Right lobe of liver (tissue), 6 donors: ENCODE measurements around the gene ROMO1. TPM values are rescaled to one million over a fixed set of nuclear protein-coding genes. Genes with fewer than 3 reads are reported as not detected.

Experiments
- ATAC-seq, 4 donors: fragments of 200-7000 bp; cut with Tn5 transposase; one replicate each; pipeline ENCODE4 v1.9.1; 2020; ENCODE audit warnings: mild to moderate bottlenecking in 4 of 4, moderate library complexity in 4 of 4
- DNase-seq, 3 donors: peaks; one replicate each; pipeline ENCODE4 v3.0.0-alpha.2; 2020
- H3K27ac ChIP-seq, 3 donors: fragments of 200-600 bp; one replicate each; pipeline ENCODE4 v1.8.0; 2022
- H3K27me3 ChIP-seq, 2 donors: fragments of 200-600 bp; one replicate each; pipeline ENCODE4 v1.8.0; 2022
- H3K36me3 ChIP-seq, 4 donors: fragments of 200-600 bp; sonication (generic) in 1 of 4; one replicate each; pipeline versions ENCODE4 v1.5.1 to v1.8.0; 2017 to 2022; ENCODE audit warnings: control low read depth in 1 of 4
- H3K4me1 ChIP-seq, 4 donors: fragments of 200-600 bp; sonication (generic) in 1 of 4; one replicate each; pipeline versions ENCODE4 v1.5.1 to v1.8.0; 2017 to 2022; ENCODE audit warnings: control low read depth in 1 of 4
- H3K4me3 ChIP-seq, 3 donors: fragments of 200-600 bp; one replicate each; pipeline ENCODE4 v1.8.0; 2022
- H3K9me3 ChIP-seq, 4 donors: fragments of 200-600 bp; sonication (generic) in 1 of 4; one replicate each; pipeline versions ENCODE4 v1.5.1 to v1.8.0; 2017 to 2022; ENCODE audit warnings: control low read depth in 1 of 4
- POLR2A ChIP-seq: fragments of 450-650 bp; IDR thresholded peaks from one replicate; pipeline ENCODE4 v1.6.1; 2017; ENCODE audit warnings: antibody characterized with exemption, mild to moderate bottlenecking
- WGBS: methylation state at CpG from one replicate; pipeline ENCODE4 v1.1.6; 2018; ENCODE audit warnings: low coverage, low lambda C conversion rate; ENCODE audit not compliant: insufficient coverage; ENCODE audit errors: missing lambda C conversion rate; 5-methylcytosine and 5-hydroxymethylcytosine counted together
- intact Hi-C, 2 donors: fragments of 100-400 bp; cut with DNase I; formaldehyde crosslinking; loops; one replicate each; pipeline versions ENCODE4 v1.11.2 to v1.14.1; 2022
- total RNA-seq, 6 experiments: library from RNA; depleted of rRNA in 2 of 6; stranded (reverse); fragments of >200 nt in 2 of 6; fragmentation: NEBNext Ultra II Directional in 3 of 6; extraction: Animal tissue kit (Norgen Biotek cat#: 25700) in 3 of 6; gene quantifications; one replicate each; pipeline versions ENCODE4 v1.1.0 to v1.2.4, GENCODE V29; 2016 to 2023
- TF ChIP-seq, protein P1 (sequence below), 4 donors: fragments of 200-600 bp in 3 of 4; fragments of 450-650 bp in 1 of 4; IDR thresholded peaks; one replicate each; pipeline versions ENCODE4 v1.5.1 to v1.8.0; 2016 to 2022; ENCODE audit warnings: antibody characterized with exemption in 4 of 4, mild to moderate bottlenecking in 2 of 4
- donor health status: DM: no; HTN: yes; CAD: no.
- donor health status: DM: no; HTN: no; CAD: no.
- donor health status: DM: no; HTN: no; CAD: no.
- donor health status: DM: no; HTN: yes; CAD: no.
- donor health status: DM: no; HTN: yes; CAD: no.

Gene ROMO1
- total RNA-seq, 6 experiments from 2014 or later, result 70.4 to 209 (median 84.8) TPM

DNA sequence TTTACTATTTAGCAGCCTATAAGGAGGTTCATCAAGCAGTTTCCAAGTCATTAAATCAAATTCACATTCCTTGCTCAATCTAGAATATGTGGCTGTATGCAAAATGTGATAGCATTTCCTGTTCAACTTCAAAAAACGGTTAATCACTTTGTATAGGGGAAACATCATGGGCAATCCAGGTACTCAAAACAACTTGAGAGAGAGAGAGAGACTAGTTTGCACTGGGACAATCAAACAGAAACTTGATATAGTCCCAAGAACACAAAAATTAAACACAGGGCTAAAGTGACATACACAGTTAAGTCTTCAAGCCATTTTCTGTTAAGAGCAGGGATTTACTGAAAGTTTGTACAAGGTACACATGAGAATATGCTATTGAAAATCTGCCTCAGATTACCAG is 41.9 kb upstream of the ROMO1 start:
- ATAC-seq (no peak), DNase-seq (no peak)
- no peak overlapping the region for H3K4me3 ChIP-seq
- intact Hi-C loops, result no loop called here
- no peaks in the 10 kb centered on the region for H3K9me3 ChIP-seq
- H3K27ac ChIP-seq, result no peak overlapping the region
- WGBS, result 36% methylated on average over 1 of the region's 1 CpG
- no peak for TF ChIP-seq POLR2A
- TF ChIP-seq, protein P1, sequence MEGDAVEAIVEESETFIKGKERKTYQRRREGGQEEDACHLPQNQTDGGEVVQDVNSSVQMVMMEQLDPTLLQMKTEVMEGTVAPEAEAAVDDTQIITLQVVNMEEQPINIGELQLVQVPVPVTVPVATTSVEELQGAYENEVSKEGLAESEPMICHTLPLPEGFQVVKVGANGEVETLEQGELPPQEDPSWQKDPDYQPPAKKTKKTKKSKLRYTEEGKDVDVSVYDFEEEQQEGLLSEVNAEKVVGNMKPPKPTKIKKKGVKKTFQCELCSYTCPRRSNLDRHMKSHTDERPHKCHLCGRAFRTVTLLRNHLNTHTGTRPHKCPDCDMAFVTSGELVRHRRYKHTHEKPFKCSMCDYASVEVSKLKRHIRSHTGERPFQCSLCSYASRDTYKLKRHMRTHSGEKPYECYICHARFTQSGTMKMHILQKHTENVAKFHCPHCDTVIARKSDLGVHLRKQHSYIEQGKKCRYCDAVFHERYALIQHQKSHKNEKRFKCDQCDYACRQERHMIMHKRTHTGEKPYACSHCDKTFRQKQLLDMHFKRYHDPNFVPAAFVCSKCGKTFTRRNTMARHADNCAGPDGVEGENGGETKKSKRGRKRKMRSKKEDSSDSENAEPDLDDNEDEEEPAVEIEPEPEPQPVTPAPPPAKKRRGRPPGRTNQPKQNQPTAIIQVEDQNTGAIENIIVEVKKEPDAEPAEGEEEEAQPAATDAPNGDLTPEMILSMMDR (IDR thresholded peaks at IDR 0.05), result no peak
- H3K4me1 ChIP-seq, result peaks cover 0 to 38% (median 10%) of the 10 kb centered on the region in 4 donors
- peaks cover 0 to 25% (median 3%) of the 10 kb centered on the region in 4 donors for H3K36me3 ChIP-seq
- no peaks in the 10 kb centered on the region for H3K27me3 ChIP-seq

DNA sequence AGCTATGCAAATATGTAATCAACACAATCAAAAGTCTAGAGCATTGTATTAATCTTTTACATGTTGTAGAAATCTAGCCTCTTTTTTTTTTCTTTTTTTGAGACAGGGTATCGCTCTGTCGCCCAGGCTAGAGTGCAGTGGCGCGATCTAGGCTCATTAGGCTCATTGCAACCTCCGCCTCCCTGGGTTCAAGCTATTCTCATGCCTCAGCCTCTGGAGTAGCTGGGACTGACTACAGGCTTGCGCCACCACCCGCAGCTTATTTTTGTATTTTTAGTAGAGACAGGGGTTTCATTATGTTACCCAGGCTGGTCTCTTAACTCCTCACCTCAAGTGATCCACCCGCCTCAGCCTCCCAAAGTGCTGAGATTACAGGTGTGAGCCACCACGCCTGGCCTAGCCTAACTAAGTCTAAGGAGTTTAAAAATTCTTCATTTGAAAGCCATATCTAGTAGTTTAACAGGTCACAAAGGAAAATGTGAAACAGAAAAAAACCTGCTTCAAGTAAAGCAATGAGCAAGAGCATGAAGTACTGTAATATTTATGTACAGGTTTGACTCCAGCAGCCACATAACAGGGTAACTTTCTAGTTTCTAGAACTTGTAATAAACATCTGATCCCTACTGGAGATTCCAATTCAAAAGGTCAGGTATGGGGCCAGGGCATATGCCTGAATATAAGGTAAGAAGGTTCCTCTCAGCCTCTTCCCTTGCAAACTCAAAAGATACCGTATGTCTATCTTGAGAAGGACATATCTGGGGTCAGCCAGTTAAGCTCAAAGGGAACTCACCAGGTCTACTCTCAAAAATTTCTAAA is 38.9 kb upstream of the ROMO1 start:
- H3K4me1 ChIP-seq, result peaks cover 0 to 52% (median 16%) of the 10 kb centered on the region in 4 donors
- H3K4me3 ChIP-seq, result no peak overlapping the region
- no peak overlapping the region for H3K27ac ChIP-seq
- H3K9me3 ChIP-seq, result no peaks in the 10 kb centered on the region
- DNase-seq, result no peak
- H3K27me3 ChIP-seq, result no peaks in the 10 kb centered on the region
- WGBS, result 80% methylated on average over 8 of the region's 10 CpGs
- ATAC-seq, result no peak
- intact Hi-C loops, result no loop called here
- no peak for TF ChIP-seq POLR2A
- TF ChIP-seq, protein P1 (IDR thresholded peaks at IDR 0.05), result no peak
- no peaks in the 10 kb centered on the region for H3K36me3 ChIP-seq

DNA sequence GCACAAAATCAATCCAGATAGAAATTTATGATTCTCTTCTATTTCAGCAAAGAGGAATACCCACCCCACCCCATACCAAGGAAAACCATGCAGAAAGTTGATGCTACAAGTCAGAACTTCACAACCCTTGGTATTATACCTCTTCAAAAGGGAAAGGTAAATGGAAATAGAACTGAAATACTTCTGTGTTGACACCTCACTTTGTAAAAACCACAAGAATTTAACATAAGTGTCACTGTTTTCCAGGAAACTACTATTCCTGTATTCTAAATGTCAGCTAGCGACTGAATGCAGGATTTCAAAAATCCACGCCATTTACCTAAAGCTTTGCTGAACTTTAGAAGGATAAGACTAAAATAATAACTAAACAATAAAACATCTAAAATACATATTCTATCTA is 38.2 kb upstream of the ROMO1 start:
- no peaks in the 10 kb centered on the region for H3K9me3 ChIP-seq
- WGBS, result 55% methylated on average over 2 of the region's 2 CpGs
- no peak for TF ChIP-seq POLR2A
- TF ChIP-seq, protein P1 (IDR thresholded peaks at IDR 0.05), result no peak
- no peak overlapping the region for H3K4me3 ChIP-seq
- H3K4me1 ChIP-seq, result peaks cover 0 to 52% (median 16%) of the 10 kb centered on the region in 4 donors
- no peaks in the 10 kb centered on the region for H3K36me3 ChIP-seq
- H3K27ac ChIP-seq, result no peak overlapping the region
- H3K27me3 ChIP-seq, result no peaks in the 10 kb centered on the region
- intact Hi-C loops, result no loop called here
- DNase-seq (no peak), ATAC-seq (no peak)

GRCh38 chr20:35661908-35662307 is 37.3 kb upstream of the ROMO1 start:
- 28% methylated on average over 3 of the region's 3 CpGs for WGBS
- no peaks in the 10 kb centered on the region for H3K27me3 ChIP-seq
- H3K27ac ChIP-seq, result peak overlapping the region in 2 of 3 donors; percentile 2 to 17
- H3K36me3 ChIP-seq, result no peaks in the 10 kb centered on the region
- TF ChIP-seq POLR2A, result no peak
- TF ChIP-seq, protein P1 (IDR thresholded peaks at IDR 0.05), result no peak
- no peak overlapping the region for H3K4me3 ChIP-seq
- intact Hi-C loops, result no loop called here
- H3K4me1 ChIP-seq, result peaks cover 0 to 51% (median 16%) of the 10 kb centered on the region in 4 donors
- DNase-seq (no peak), ATAC-seq (no peak)
- H3K9me3 ChIP-seq, result no peaks in the 10 kb centered on the region
